Liver (tissue), 3 donors: ENCODE results near the gene BARX1.

ENCODE experiments used
- CTCF ChIP-seq: fragments of 150-350 bp; IDR thresholded peaks from 2 replicates; pipeline ENCODE4 v1.5.1; 2017; ENCODE audit warnings: improper control_type of control experiment, low read depth, low read length; ENCODE audit not compliant: missing input control
- HNF4A ChIP-seq, 2 donors: conservative IDR thresholded peaks; 2 replicates each; pipeline ENCODE4 v1.6.1; 2016; ENCODE audit warnings: antibody characterized with exemption in 2 of 2, mild to moderate bottlenecking in 2 of 2
- donor health status: healthy.
- donor health status: healthy.

GRCh38 chr9:93907551-93908199, 47.5 kb downstream of the BARX1 start:
- TF ChIP-seq CTCF (no peak), HNF4A (conservative IDR thresholded peaks at IDR 0.05) (no peak)
